BLaER1 (cell line): Measurements from ENCODE around the gene TMPRSS7.

Experiments used
- H3K27ac ChIP-seq: shearing (Covaris generic); formaldehyde crosslinking; 2 replicates; pipeline ENCODE4 v1.8.1; 2022
- H3K27me3 ChIP-seq: shearing (Covaris generic); formaldehyde crosslinking; 2 replicates; pipeline ENCODE4 v1.8.1; 2022
- H3K36me3 ChIP-seq: shearing (Covaris generic); formaldehyde crosslinking; 2 replicates; pipeline ENCODE4 v1.8.1; 2022
- H3K4me1 ChIP-seq: shearing (Covaris generic); formaldehyde crosslinking; 2 replicates; pipeline ENCODE4 v1.8.1; 2022
- H3K4me2 ChIP-seq: shearing (Covaris generic); formaldehyde crosslinking; 2 replicates; pipeline ENCODE4 v1.8.1; 2022
- H3K4me3 ChIP-seq: shearing (Covaris generic); formaldehyde crosslinking; 2 replicates; pipeline ENCODE4 v1.8.1; 2022
- H3K9ac ChIP-seq: shearing (Covaris generic); formaldehyde crosslinking; 2 replicates; pipeline ENCODE4 v1.8.1; 2022
- H3K9me3 ChIP-seq: shearing (Covaris generic); formaldehyde crosslinking; 2 replicates; pipeline ENCODE4 v1.8.1; 2022
- H4K20me1 ChIP-seq: shearing (Covaris generic); formaldehyde crosslinking; 2 replicates; pipeline ENCODE4 v1.8.1; 2022
- Cebpa-rat ChIP-seq: shearing (Covaris generic); IDR thresholded peaks from 2 replicates; pipeline ENCODE4 v1.8.1; 2022

TMPRSS7 gene

DNA sequence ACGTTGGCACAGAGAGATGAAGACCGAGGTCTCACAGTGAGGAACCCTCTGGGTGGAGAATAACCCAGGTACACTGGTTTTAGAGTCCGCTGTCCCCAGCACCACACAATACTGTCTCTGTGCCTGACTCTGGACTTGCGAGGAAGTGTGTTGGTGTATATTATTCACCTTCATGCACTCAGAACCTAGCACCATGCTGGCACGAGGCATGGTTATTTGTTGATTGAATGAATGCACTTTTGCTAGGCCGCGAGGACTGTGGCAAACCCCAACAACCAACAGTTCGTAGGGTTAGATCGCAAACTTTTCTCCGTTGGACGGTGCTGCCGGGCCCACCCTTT, 51.2 kb downstream of the TMPRSS7 start:
- peaks cover 7% of the 10 kb centered on the region; the same call in 1 of the 2 replicates for H3K9me3 ChIP-seq
- no peak overlapping the region for H3K27ac ChIP-seq
- no peaks in the 10 kb centered on the region for H3K36me3 ChIP-seq
- peak overlapping the region; percentile 60; the same call in 1 of the 2 replicates for H3K4me3 ChIP-seq
- H3K9ac ChIP-seq: no peak overlapping the region
- peaks cover 9% of the 10 kb centered on the region for H3K4me1 ChIP-seq
- H3K4me2 ChIP-seq: peak overlapping the region; percentile 71
- H4K20me1 ChIP-seq: no peaks in the 10 kb centered on the region
- no peak for TF ChIP-seq Cebpa-rat
- peaks cover 36% of the 10 kb centered on the region for H3K27me3 ChIP-seq

DNA sequence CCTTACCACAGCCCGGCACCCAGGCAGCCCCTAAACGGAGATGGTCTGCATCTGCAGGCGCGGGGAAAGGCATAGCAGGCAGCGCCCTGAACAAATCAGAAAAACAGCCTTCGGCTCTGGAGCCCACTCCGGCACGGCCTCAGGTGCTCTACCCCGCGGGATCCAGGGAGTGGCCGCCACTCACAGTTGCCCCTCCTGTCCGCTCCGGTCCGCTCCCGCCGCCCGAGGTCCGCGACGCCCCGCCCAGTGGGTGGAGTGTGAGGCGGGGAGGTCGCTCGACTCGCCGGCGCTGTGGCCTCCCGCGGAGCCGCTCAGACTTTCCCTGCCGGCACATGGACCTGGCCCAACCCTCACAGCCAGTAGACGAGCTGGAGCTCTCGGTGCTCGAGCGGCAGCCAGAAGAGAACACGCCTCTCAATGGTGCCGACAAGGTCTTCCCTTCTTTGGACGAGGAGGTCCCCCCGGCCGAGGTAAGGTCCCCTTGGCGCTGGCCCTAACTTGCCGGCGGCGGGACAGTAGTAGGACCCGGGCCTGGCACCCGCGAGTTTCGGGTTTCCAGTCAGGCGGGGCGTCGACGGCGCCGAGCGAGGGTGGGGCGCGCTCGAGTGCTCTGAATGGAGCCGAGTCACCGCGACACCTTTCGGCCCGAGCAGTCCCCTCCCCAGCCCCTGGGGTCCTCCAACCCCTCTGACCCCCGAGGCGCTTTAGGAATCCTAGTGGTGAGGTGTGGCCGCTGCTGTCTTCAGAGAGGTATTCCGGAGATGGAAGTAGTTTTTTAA, 51.7 kb downstream of the TMPRSS7 start, which contains the start of gene C3orf52:
Gene C3orf52 (plus strand): TSS at position 314 of the 779 bp plus-strand sequence. CDS start 19 bp downstream, at position 333.
- Histone ChIP-seq H3K4me1 (peaks cover 15% of the 10 kb centered on the region), H4K20me1 (no peaks in the 10 kb centered on the region), H3K4me2 (peak within 1 kb of the TSS; percentile 71), H3K4me3 (peak within 1 kb of the TSS; percentile 60), H3K27ac (no peak within 1 kb of the TSS), H3K9ac (no peak within 1 kb of the TSS), H3K9me3 (peaks cover 7% of the 10 kb centered on the region; the same call in 1 of the 2 replicates), H3K36me3 (no peaks in the 10 kb centered on the region), H3K27me3 (peaks cover 36% of the 10 kb centered on the region)
- TF ChIP-seq Cebpa-rat: no peak

DNA sequence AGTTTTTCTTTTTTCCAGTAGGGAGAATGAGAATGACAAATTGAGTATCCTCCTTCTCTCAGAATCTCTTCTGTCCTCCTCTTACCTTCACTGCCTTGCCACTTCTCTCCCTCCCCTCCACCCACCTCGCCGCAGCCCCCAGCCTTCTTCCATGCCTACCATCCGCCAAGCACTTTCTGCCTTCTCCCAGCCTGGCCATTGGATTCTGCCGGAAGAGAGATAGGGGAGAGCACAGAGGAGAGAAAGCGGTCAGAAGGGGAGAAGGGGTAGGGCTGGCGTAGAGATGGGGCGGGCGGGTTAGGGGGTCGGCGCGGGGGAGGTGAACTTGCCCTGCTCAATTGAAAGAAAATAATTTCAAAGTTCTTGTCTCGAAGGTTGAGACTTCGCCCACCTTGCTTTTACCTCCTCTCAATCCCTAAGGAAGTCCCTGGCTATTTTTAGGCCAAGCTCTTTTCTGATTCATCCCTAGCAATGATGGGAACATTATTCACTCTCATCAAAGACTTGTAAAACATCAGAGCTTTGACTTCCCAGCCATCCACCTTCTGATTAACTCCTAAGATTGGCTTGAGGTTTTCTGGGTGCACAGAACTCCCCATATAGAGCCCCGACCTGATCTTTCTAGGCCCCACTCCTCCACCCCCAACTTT, 52.5 kb downstream of the TMPRSS7 start:
- Histone ChIP-seq H3K4me1 (peaks cover 22% of the 10 kb centered on the region), H3K27ac (no peak overlapping the region), H3K4me2 (peak overlapping the region; percentile 71), H3K27me3 (peaks cover 36% of the 10 kb centered on the region), H3K4me3 (peak overlapping the region; percentile 60), H4K20me1 (no peaks in the 10 kb centered on the region), H3K9ac (no peak overlapping the region), H3K9me3 (peaks cover 7% of the 10 kb centered on the region; the same call in 1 of the 2 replicates), H3K36me3 (no peaks in the 10 kb centered on the region)
- TF ChIP-seq Cebpa-rat: no peak

DNA sequence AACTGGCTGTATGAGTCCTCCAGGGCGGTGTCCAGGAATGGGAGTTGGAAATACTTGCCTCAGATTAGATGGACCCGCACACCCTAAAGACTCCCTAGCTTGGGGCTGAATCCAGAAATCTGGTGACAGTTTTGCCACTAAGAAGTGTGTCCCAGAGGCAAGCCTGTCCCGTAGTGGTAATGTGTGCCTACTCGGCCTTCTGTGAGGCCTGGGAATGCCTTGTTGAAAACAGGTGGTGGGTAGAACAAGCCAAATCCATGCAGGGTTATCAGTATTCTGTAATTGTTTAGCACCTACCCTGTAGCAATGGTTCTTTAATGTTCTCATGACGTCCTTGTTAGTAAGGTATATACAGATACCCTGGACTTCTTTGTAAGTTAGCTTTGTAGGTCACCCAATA, 53.2 kb downstream of the TMPRSS7 start:
- H3K4me3 ChIP-seq: no peak overlapping the region
- no peak overlapping the region for H3K27ac ChIP-seq
- no peak for TF ChIP-seq Cebpa-rat

DNA sequence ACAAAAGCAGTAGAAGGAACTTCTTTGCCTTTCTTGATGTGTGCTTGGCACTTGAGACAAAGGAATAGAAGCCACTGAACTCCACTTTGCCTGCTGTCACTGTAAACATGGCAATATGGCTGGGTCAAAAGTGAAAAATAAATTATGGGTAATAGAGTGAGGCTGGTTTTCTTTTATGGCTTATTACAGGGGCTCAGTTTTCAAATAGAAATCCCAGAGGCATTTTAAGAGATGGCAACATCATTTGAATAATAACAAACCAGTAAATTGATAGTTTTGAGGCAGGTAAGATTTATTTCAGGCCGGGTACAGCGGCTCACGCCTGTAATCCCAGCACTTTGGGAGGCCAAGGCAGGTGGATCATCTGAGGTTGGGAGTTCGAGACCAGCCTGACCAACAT, 54.4 kb downstream of the TMPRSS7 start:
- Histone ChIP-seq H4K20me1 (no peaks in the 10 kb centered on the region), H3K36me3 (no peaks in the 10 kb centered on the region), H3K27me3 (peaks cover 36% of the 10 kb centered on the region), H3K9ac (no peak overlapping the region), H3K4me2 (no peak overlapping the region), H3K9me3 (peaks cover 7% of the 10 kb centered on the region; the same call in 1 of the 2 replicates), H3K27ac (no peak overlapping the region), H3K4me1 (peaks cover 38% of the 10 kb centered on the region), H3K4me3 (no peak overlapping the region)
- no peak for TF ChIP-seq Cebpa-rat

More for the DNA sequence above, 53.2 kb downstream of the TMPRSS7 start:
- H3K4me1 ChIP-seq: peaks cover 30% of the 10 kb centered on the region
- H3K9ac ChIP-seq: no peak overlapping the region
- H3K36me3 ChIP-seq: no peaks in the 10 kb centered on the region
- peaks cover 7% of the 10 kb centered on the region; the same call in 1 of the 2 replicates for H3K9me3 ChIP-seq
- H3K27me3 ChIP-seq: peaks cover 36% of the 10 kb centered on the region
- H3K4me2 ChIP-seq: no peak overlapping the region
- no peaks in the 10 kb centered on the region for H4K20me1 ChIP-seq

DNA sequence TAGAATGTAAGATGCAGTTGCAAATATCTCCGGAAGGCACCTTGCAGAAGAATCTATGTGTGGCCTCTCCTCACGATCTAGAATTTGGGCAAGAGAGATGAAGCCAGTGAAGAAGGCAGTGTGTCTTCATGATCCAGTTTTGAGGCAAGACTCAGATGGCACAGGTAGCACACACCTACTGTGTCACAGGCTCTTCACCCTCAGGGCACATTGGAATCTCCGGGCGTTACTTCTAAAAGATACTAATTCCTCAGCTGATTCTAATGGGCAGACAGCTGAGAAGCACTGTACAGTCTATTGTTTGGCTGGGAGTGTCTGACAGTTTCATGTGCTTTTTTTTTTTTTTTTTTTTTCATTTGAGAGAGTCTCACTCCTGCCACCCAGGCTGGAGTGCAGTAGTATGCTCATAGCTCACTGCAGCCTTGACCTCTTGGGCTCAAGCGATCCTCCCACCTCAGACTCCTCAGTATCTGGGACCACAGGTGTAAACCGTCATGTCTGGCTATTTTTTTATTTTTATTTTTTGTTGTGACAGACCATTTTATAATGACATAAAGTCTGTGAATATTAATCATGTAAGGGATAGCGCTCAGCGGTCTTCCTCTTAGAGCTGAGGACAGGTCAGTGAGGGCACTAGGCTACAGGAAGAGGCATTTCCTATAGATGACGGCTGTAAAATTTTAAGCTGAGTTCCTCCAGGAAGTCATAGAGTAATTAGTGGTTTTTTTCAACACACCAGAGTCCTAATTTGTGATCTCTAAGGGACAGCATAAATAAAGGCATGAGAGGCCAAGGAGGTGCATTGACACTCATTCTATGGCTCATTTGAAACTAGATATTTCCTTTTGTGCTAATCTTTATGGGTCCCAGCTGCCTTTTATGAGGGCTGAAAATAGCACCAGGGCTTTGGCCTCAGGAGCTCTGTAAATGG, 55.7 kb downstream of the TMPRSS7 start:
- H3K4me1 ChIP-seq: peaks cover 38% of the 10 kb centered on the region
- peak overlapping the region; percentile 83 for H3K4me2 ChIP-seq
- H3K36me3 ChIP-seq: no peaks in the 10 kb centered on the region
- peaks cover 13% of the 10 kb centered on the region; the same call in 1 of the 2 replicates for H3K9me3 ChIP-seq
- H3K27me3 ChIP-seq: peaks cover 32% of the 10 kb centered on the region
- no peaks in the 10 kb centered on the region for H4K20me1 ChIP-seq
- H3K4me3 ChIP-seq: no peak overlapping the region
- no peak for TF ChIP-seq Cebpa-rat
- peak overlapping the region; percentile 55; the same call in 1 of the 2 replicates for H3K27ac ChIP-seq
- H3K9ac ChIP-seq: peak overlapping the region; percentile 42; the same call in 1 of the 2 replicates

DNA sequence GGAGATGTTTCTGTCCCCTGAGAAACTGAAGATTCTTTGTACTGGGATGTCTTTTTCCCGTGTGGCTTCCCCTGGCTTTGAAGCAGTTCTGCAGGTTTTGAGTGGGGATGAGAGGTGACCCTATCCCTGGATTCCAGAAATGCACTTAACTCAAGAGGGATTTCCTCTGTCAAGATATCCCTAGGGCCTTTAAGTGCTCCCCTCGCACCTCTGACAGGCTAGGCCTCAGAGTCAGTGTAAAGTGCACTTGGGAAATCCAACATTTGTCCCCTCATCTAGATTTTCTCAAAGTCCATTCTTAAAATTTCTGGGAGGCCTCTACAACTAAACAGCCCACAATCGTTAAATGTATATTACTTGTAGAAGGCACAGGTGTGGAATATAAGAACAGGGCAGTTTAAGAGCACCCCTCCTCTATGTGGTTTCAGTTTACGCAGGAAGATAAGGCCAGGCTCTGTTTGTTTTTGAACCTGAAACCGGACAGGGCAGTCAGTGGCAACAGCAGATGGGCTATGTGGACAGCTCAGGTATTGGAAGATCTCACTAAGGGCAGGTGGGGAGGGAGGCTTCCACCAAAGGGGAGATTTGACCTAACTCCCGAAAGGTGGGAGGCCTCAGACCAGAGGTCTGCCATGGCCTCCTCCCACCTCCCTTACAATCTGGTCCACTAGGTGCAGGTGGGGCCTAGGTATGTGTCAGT, 56.5 kb downstream of the TMPRSS7 start:
- no peaks in the 10 kb centered on the region for H3K36me3 ChIP-seq
- H3K4me2 ChIP-seq: peak overlapping the region; percentile 83
- peak overlapping the region; percentile 55 for H3K27ac ChIP-seq
- peaks cover 38% of the 10 kb centered on the region for H3K4me1 ChIP-seq
- TF ChIP-seq Cebpa-rat: no peak
- no peaks in the 10 kb centered on the region for H4K20me1 ChIP-seq
- no peak overlapping the region for H3K4me3 ChIP-seq
- peak overlapping the region; percentile 42; the same call in 1 of the 2 replicates for H3K9ac ChIP-seq
- H3K27me3 ChIP-seq: peaks cover 24% of the 10 kb centered on the region
- H3K9me3 ChIP-seq: peaks cover 17% of the 10 kb centered on the region; the same call in 1 of the 2 replicates

DNA sequence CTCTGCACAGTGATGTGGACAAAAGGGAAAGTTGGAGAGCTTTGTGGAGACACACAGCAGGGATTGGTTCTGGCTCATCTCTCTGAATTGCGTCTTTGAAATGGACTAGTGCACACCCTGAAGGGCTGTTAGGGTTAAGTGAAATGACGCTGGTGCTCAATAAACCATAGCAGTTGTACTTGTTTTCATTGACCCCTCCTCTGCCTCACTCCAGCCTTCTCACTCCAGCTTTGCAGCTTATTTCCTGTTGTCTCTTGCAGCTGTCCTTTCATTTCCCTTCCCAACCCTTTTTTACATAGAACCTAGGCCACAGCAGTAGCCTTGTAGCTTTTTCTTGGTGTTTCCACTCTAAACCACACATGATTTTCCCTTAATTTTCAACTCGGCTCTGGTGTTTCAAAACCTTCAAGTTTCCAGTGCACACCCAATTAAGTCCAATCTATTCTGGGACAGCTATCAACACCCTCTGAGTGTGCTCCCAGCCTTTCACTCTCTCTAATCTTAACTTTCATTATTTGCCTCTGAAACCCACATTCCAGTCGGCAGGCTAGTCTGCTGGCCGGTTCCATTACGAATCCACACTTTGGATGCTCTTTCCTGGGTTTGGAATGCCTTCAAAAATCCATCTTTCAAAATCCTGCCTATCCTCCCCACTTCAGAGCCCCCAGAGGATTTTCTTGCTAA, 58.1 kb downstream of the TMPRSS7 start:
- Histone ChIP-seq H3K4me2 (peak overlapping the region; percentile 83), H4K20me1 (no peaks in the 10 kb centered on the region), H3K4me1 (peaks cover 38% of the 10 kb centered on the region), H3K36me3 (no peaks in the 10 kb centered on the region), H3K9me3 (peaks cover 22% of the 10 kb centered on the region), H3K9ac (peak overlapping the region; percentile 34; the same call in 1 of the 2 replicates), H3K27me3 (peaks cover 8% of the 10 kb centered on the region), H3K4me3 (no peak overlapping the region), H3K27ac (peak overlapping the region; percentile 63)
- TF ChIP-seq Cebpa-rat: no peak
